Fibroblast of lung (primary cell): Measurements from ENCODE around the gene KIF3A. TPM values are rescaled to one million over a fixed set of nuclear protein-coding genes. Genes with fewer than 3 reads are reported as not detected.

ENCODE experiments used
- DNase-seq, 2 donors: peaks; one replicate each; pipeline versions ENCODE4 v3.0.0 to v3.0.0-alpha.2; 2010; ENCODE audit warnings: low read depth in 2 of 2
- H2AFZ ChIP-seq: 2 replicates; pipeline ENCODE4 v1.5.1; 2012; ENCODE audit warnings: low read length, control low read depth, inconsistent platforms
- H3K27ac ChIP-seq: 2 replicates; pipeline ENCODE4 v1.5.1; 2011; ENCODE audit warnings: low read length, control low read depth; ENCODE audit not compliant: insufficient read depth
- H3K27me3 ChIP-seq: 2 replicates; pipeline ENCODE4 v1.5.1; 2011; ENCODE audit warnings: mild to moderate bottlenecking, low read length; ENCODE audit not compliant: control insufficient read depth, insufficient read depth
- H3K36me3 ChIP-seq: 2 replicates; pipeline ENCODE4 v1.5.1; 2011; ENCODE audit warnings: low read length; ENCODE audit not compliant: control insufficient read depth, insufficient read depth
- H3K4me1 ChIP-seq: 2 replicates; pipeline ENCODE4 v1.5.1; 2011; ENCODE audit warnings: low read length; ENCODE audit not compliant: control insufficient read depth, insufficient read depth; ENCODE audit errors: extremely low read depth
- H3K4me2 ChIP-seq: 2 replicates; pipeline ENCODE4 v1.5.1; 2011; ENCODE audit warnings: low read length, control low read depth; ENCODE audit not compliant: insufficient read depth; ENCODE audit errors: extremely low read depth
- H3K4me3 ChIP-seq, 4 experiments: fragments of 200-600 bp in 1 of 4; sonication (generic) in 1 of 4; replicated peaks in 1 of 4; 2 replicates each; pipeline ENCODE4 v1.5.1; 2011 to 2016; ENCODE audit warnings: low read length in 4 of 4, low read depth in 3 of 4, mild to moderate bottlenecking in 3 of 4, control low read depth in 2 of 4, inconsistent platforms in 1 of 4, mixed read lengths in 1 of 4; ENCODE audit not compliant: insufficient read depth in 1 of 4; ENCODE audit errors: control extremely low read depth in 1 of 4
- H3K79me2 ChIP-seq: 2 replicates; pipeline ENCODE4 v1.5.1; 2012; ENCODE audit warnings: mild to moderate bottlenecking, low read length, inconsistent platforms; ENCODE audit not compliant: control insufficient read depth, insufficient read depth
- H3K9ac ChIP-seq: 2 replicates; pipeline ENCODE4 v1.5.1; 2011; ENCODE audit warnings: mild to moderate bottlenecking, low read length, control low read depth; ENCODE audit not compliant: insufficient read depth
- H3K9me3 ChIP-seq: 2 replicates; pipeline ENCODE4 v1.5.1; 2012; ENCODE audit warnings: low read depth, low read length; ENCODE audit not compliant: control insufficient read depth, insufficient read depth
- H4K20me1 ChIP-seq: 2 replicates; pipeline ENCODE4 v1.5.1; 2011; ENCODE audit warnings: low read length; ENCODE audit not compliant: control insufficient read depth, insufficient read depth; ENCODE audit errors: extremely low read depth
- CTCF ChIP-seq, 2 donors: IDR thresholded peaks in 1 of 2; conservative IDR thresholded peaks in 1 of 2; 1 replicate in 1 of 2; 2 replicates in 1 of 2; pipeline ENCODE4 v1.5.1; 2011 to 2012; ENCODE audit warnings: low read length in 2 of 2, control low read depth in 1 of 2, inconsistent platforms in 1 of 2, low read depth in 1 of 2, mild to moderate bottlenecking in 1 of 2
- EZH2 ChIP-seq: IDR thresholded peaks from 2 replicates; pipeline ENCODE4 v1.5.1; 2012; ENCODE audit warnings: low read length, control low read depth, mild to moderate bottlenecking; ENCODE audit errors: missing control alignments
- polyA plus RNA-seq, 2 donors: library from polyadenylated mRNA; depleted of rRNA in 1 of 2; stranded (reverse) in 1 of 2; unstranded in 1 of 2; fragments of >200 nt; gene quantifications; 2 replicates each; pipeline ENCODE4 v1.2.1, GENCODE V29; 2011 to 2012; ENCODE audit warnings: missing spikeins in 1 of 2
- total RNA-seq: library from RNA; depleted of rRNA; stranded (reverse); fragments of >200 nt; gene quantifications from 2 replicates; pipeline ENCODE4 v1.2.1, GENCODE V29; 2014

The KIF3A gene
- total and polyA plus RNA-seq, 2 donors (not counting 1 experiment from before 2014, with no cell fraction given) = 8.8 to 11.2 TPM

- no peak overlapping the region for H3K9ac ChIP-seq
- no peak overlapping the region for H3K27ac ChIP-seq
- H2AFZ ChIP-seq = no peak overlapping the region
- H3K4me2 ChIP-seq = no peak overlapping the region
- no peaks in the 10 kb centered on the region for H3K36me3 ChIP-seq
- H3K4me1 ChIP-seq = no peaks in the 10 kb centered on the region
- no peak for DNase-seq
- peaks cover 10% of the 10 kb centered on the region for H3K27me3 ChIP-seq
- H3K9me3 ChIP-seq = no peaks in the 10 kb centered on the region
- H3K4me3 ChIP-seq = no peak overlapping the region
- no peaks in the 10 kb centered on the region for H4K20me1 ChIP-seq
- TF ChIP-seq EZH2 = no peak
- TF ChIP-seq CTCF (conservative IDR thresholded peaks at IDR 0.05 in 1 of 2, IDR thresholded peaks at IDR 0.05 in 1 of 2; ENCODE audit: low read depth in 1 of 2, low read length in 2 of 2) = no peak
- H3K79me2 ChIP-seq = no peaks in the 10 kb centered on the region
These were observed 4.8 kb upstream of the KIF3A start for GRCh38 chr5:132742158-132742557.

GRCh38 chr5:132739232-132739631, 1.9 kb upstream of the KIF3A start:
- H3K79me2 ChIP-seq = peaks cover 2% of the 10 kb centered on the region
- peaks cover 3% of the 10 kb centered on the region for H3K4me1 ChIP-seq
- no peak for DNase-seq
- H3K4me3 ChIP-seq = no peak overlapping the region
- no peaks in the 10 kb centered on the region for H3K36me3 ChIP-seq
- no peak for TF ChIP-seq CTCF (conservative IDR thresholded peaks at IDR 0.05 in 1 of 2, IDR thresholded peaks at IDR 0.05 in 1 of 2; ENCODE audit: low read depth in 1 of 2, low read length in 2 of 2)
- TF ChIP-seq EZH2 = no peak
- H3K9me3 ChIP-seq = no peaks in the 10 kb centered on the region
- no peak overlapping the region for H3K4me2 ChIP-seq
- H4K20me1 ChIP-seq = no peaks in the 10 kb centered on the region
- no peak overlapping the region for H3K9ac ChIP-seq
- H3K27ac ChIP-seq = no peak overlapping the region
- peaks cover 4% of the 10 kb centered on the region for H3K27me3 ChIP-seq
- H2AFZ ChIP-seq = no peak overlapping the region

GRCh38 chr5:132737982-132738681, 786 bp upstream of the KIF3A start:
- Histone ChIP-seq H3K9ac (no peak overlapping the region), H3K4me2 (peak overlapping the region; percentile 59), H3K36me3 (no peaks in the 10 kb centered on the region), H4K20me1 (no peaks in the 10 kb centered on the region), H3K79me2 (peaks cover 2% of the 10 kb centered on the region), H3K4me1 (peaks cover 3% of the 10 kb centered on the region), H3K27me3 (peaks cover 4% of the 10 kb centered on the region), H3K4me3 (peak overlapping the region in 2 of 4 experiments; percentile 72 to 87), H3K9me3 (no peaks in the 10 kb centered on the region), H3K27ac (no peak overlapping the region), H2AFZ (peak overlapping the region; percentile 13)
- no peak for DNase-seq
- TF ChIP-seq CTCF (conservative IDR thresholded peaks at IDR 0.05 in 1 of 2, IDR thresholded peaks at IDR 0.05 in 1 of 2; ENCODE audit: low read depth in 1 of 2, low read length in 2 of 2) (no peak), EZH2 (no peak)
